ENCODE measurements around the gene HELZ. TPM values are rescaled to one million over a fixed set of nuclear protein-coding genes. Genes with fewer than 3 reads are reported as not detected.
A peak's percentile ranks its signal among the peaks of the same experiment; 100 is the strongest.

Gene HELZ
- total RNA-seq, 8 experiments from 2014 or later = 22.0 to 106 (median 27.4) TPM

GRCh38 chr17:67040652-67041051, 204.3 kb downstream of the HELZ start:
- peaks cover 0 to 5% of the 10 kb centered on the region in 2 donors for H3K4me1 ChIP-seq (replicated peaks in 1 of 2)
- WGBS, 10 experiments = 93 to 100% (median 97%) methylated on average over 1 to 4 of the region's 6 CpGs; no CpG with 5 or more reads in 5 of the 10 experiments
- no peak overlapping the region for H3K4me3 ChIP-seq
- in situ Hi-C loops (cut with MboI; ENCODE audit: low pct_unique_long_range_greater_than_20kb in 2 of 9, low sequenced_read_pairs in 9 of 9, unreplicated experiment in 9 of 9) = no loop called here
- no peak overlapping the region for H3K27ac ChIP-seq
- ATAC-seq (replicated peaks in 6 of 8) = no peak

DNA sequence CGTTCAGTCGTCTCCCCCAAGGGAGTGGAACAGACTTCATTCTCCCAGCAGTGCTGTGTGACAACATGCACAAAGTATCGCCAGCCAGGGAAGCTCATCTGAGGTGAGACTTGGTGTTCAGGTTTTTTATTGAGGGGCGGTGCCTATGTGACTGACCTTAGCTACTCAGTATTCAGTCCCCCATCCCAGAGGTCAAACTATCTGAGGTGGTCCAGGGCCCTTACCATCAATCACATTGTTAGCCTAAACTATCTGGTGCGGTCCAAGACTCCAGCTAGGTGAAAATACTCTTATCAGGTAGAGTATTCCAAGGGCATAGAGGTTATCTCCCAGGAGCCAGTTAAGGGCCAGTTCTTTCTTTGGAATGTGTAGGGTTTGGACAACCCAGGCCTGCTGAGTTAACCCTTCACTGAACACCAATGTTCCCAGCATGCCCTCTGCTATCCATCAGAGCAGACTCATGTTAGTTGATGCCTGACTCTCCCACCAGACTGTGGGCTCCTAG, 206.1 kb downstream of the HELZ start:
- ATAC-seq (replicated peaks in 6 of 8) = no peak
- Histone ChIP-seq H3K27ac (no peak overlapping the region), H3K4me1 (replicated peaks in 1 of 2) (peaks cover 0 to 5% of the 10 kb centered on the region in 2 donors), H3K4me3 (no peak overlapping the region)
- 14 to 78% (median 49%) methylated on average over 1 to 4 of the region's 5 CpGs; no CpG with 5 or more reads in 2 of the 10 experiments for WGBS, 10 experiments
- in situ Hi-C loops (cut with MboI; ENCODE audit: low pct_unique_long_range_greater_than_20kb in 2 of 9, low sequenced_read_pairs in 9 of 9, unreplicated experiment in 9 of 9) = no loop called here

GRCh38 chr17:67035131-67036083, 209.6 kb downstream of the HELZ start:
- WGBS, 10 experiments = 0 to 93% (median 72%) methylated on average over 1 to 9 of the region's 11 CpGs; no CpG with 5 or more reads in 2 of the 10 experiments
- H3K4me3 ChIP-seq = no peak overlapping the region
- no peaks in the 10 kb centered on the region for H3K4me1 ChIP-seq (replicated peaks in 1 of 2)
- in situ Hi-C loops (cut with MboI; ENCODE audit: low pct_unique_long_range_greater_than_20kb in 2 of 9, low sequenced_read_pairs in 9 of 9, unreplicated experiment in 9 of 9) = no loop called here
- no peak overlapping the region for H3K27ac ChIP-seq
- ATAC-seq (replicated peaks in 6 of 8) = no peak

DNA sequence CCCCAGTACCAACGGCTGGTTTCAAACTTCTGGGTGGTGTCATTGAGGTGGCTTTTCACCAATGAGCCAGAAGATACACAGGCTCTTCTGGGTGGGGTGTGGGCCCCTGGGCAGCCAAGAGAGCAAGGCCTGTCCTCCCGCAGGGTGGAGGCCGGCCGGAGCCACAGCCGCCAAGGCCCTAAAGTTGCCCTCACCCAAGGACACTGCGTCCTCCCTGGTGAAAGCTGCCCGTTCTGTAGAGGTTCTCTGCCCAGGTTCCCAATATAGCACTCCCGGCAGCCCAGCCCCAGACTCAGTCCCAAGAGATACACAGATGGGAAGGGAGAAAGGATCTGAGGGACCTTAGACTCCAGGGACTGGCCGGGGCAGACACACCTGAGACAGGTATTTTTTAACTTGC, 211.4 kb downstream of the HELZ start:
- no peak overlapping the region for H3K27ac ChIP-seq
- no peak overlapping the region for H3K4me3 ChIP-seq
- H3K4me1 ChIP-seq (replicated peaks in 1 of 2) = no peaks in the 10 kb centered on the region
- 80 to 100% (median 100%) methylated on average over 1 to 7 of the region's 9 CpGs; no CpG with 5 or more reads in 4 of the 10 experiments for WGBS, 10 experiments
- no peak for ATAC-seq (replicated peaks in 6 of 8)
- in situ Hi-C loops (cut with MboI; ENCODE audit: low pct_unique_long_range_greater_than_20kb in 2 of 9, low sequenced_read_pairs in 9 of 9, unreplicated experiment in 9 of 9) = no loop called here

- Histone ChIP-seq H3K4me3 (no peak overlapping the region), H3K27ac (no peak overlapping the region), H3K4me1 (replicated peaks in 1 of 2) (no peaks in the 10 kb centered on the region)
- WGBS, 10 experiments = 30 to 93% (median 88%) methylated on average over 2 to 5 of the region's 13 CpGs; no CpG with 5 or more reads in 7 of the 10 experiments
- in situ Hi-C loops (cut with MboI; ENCODE audit: low pct_unique_long_range_greater_than_20kb in 2 of 9, low sequenced_read_pairs in 9 of 9, unreplicated experiment in 9 of 9) = no loop called here
- ATAC-seq (replicated peaks in 6 of 8) = no peak
These were observed 212.0 kb downstream of the HELZ start for GRCh38 chr17:67032985-67033384.

GRCh38 chr17:67032382-67032781, 212.6 kb downstream of the HELZ start:
- no peaks in the 10 kb centered on the region for H3K4me1 ChIP-seq (replicated peaks in 1 of 2)
- H3K27ac ChIP-seq = no peak overlapping the region
- WGBS, 10 experiments = 59 to 98% (median 90%) methylated on average over 2 to 10 of the region's 14 CpGs; no CpG with 5 or more reads in 3 of the 10 experiments
- no peak overlapping the region for H3K4me3 ChIP-seq
- ATAC-seq (replicated peaks in 6 of 8) = no peak
- in situ Hi-C loops (cut with MboI; ENCODE audit: low pct_unique_long_range_greater_than_20kb in 2 of 9, low sequenced_read_pairs in 9 of 9, unreplicated experiment in 9 of 9) = no loop called here

GRCh38 chr17:67030641-67031040, 214.4 kb downstream of the HELZ start:
- Histone ChIP-seq H3K27ac (no peak overlapping the region), H3K4me1 (replicated peaks in 1 of 2) (no peaks in the 10 kb centered on the region), H3K4me3 (no peak overlapping the region)
- 83 to 100% (median 93%) methylated on average over 1 to 17 of the region's 21 CpGs; no CpG with 5 or more reads in 5 of the 10 experiments for WGBS, 10 experiments
- ATAC-seq (replicated peaks in 6 of 8) = no peak
- in situ Hi-C loops (cut with MboI; ENCODE audit: low pct_unique_long_range_greater_than_20kb in 2 of 9, low sequenced_read_pairs in 9 of 9, unreplicated experiment in 9 of 9) = no loop called here

DNA sequence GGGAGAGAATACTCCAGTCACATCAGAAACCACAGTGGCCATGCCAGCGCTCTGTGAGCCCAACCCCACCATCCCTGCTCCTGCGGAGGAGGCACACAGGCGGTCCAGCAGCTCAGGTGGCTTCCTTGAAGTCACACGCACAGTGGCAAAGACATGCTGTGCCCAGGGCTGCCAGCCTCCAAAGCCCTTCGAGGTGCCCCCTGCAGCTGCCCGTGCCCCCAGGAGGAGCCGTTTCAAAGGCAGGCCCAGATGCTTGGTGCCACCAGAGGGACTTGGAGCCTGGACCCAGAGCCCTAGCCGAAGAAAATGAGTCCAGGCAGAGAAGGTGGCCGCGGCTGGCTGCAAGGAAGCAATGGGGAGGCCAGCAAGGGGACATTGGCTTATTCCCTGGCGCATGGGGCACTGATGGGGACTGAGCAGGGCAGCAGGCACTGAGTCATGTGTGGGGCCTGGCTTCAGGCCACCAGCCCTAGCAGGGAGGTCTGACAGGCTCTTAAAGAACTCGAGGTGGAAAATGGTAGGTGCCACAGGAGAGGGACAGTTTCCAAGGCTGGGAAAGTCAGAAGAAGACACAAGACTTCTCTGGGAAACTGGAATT, 217.9 kb downstream of the HELZ start:
- Histone ChIP-seq H3K27ac (no peak overlapping the region), H3K4me3 (no peak overlapping the region), H3K4me1 (replicated peaks in 1 of 2) (no peaks in the 10 kb centered on the region)
- WGBS, 10 experiments = 27 to 100% (median 90%) methylated on average over 1 to 7 of the region's 12 CpGs; no CpG with 5 or more reads in 4 of the 10 experiments
- peak in 3 of 8 experiments; percentile 25 to 37 (median 27) for ATAC-seq (replicated peaks in 6 of 8)
- in situ Hi-C loops (cut with MboI; ENCODE audit: low pct_unique_long_range_greater_than_20kb in 2 of 9, low sequenced_read_pairs in 9 of 9, unreplicated experiment in 9 of 9) = no loop called here

- in situ Hi-C loops (cut with MboI; ENCODE audit: low pct_unique_long_range_greater_than_20kb in 2 of 9, low sequenced_read_pairs in 9 of 9, unreplicated experiment in 9 of 9) = no loop called here
- no peak overlapping the region for H3K4me3 ChIP-seq
- peak in 2 of 8 experiments; percentile 28 to 69 for ATAC-seq (replicated peaks in 6 of 8)
- 40 to 100% (median 83%) methylated on average over 1 to 2 of the region's 2 CpGs; no CpG with 5 or more reads in 6 of the 10 experiments for WGBS, 10 experiments
- no peak overlapping the region for H3K27ac ChIP-seq
- no peaks in the 10 kb centered on the region for H3K4me1 ChIP-seq (replicated peaks in 1 of 2)
These were observed 218.7 kb downstream of the HELZ start for GRCh38 chr17:67026341-67026740.

DNA sequence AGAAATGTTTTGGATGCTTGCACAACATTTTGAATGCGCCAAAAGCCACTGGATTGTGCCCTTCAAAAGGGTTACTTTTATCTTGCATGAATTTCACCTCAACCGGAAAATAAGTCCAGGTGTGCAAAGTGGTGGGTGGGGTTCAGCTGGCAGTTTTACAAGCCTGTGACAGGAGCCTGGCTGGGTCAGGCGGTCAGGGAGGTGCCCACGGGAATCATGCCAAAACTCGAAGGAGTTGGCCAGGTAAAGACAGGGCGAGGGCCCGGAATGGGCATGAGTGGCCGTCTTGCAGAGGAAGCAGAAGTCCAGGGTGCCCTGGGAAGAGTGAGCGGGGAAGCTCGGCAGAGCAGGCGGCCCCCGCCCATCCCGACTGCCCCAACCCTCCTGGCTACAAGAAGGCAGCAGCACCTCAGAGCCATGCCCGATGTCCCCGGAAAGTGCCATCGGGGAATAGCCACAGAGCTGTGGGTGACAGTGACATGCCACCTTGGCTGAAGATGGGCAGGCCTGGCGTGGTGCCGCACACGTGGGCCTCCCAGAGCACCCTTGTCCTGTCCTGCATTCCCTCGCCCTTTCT, 219.7 kb downstream of the HELZ start:
- no peak for ATAC-seq (replicated peaks in 6 of 8)
- Histone ChIP-seq H3K27ac (no peak overlapping the region), H3K4me1 (replicated peaks in 1 of 2) (peaks cover 0 to under 1% of the 10 kb centered on the region in 2 donors), H3K4me3 (no peak overlapping the region)
- 48 to 91% (median 74%) methylated on average over 2 to 11 of the region's 20 CpGs; no CpG with 5 or more reads in 4 of the 10 experiments for WGBS, 10 experiments
- in situ Hi-C loops (cut with MboI; ENCODE audit: low pct_unique_long_range_greater_than_20kb in 2 of 9, low sequenced_read_pairs in 9 of 9, unreplicated experiment in 9 of 9) = no loop called here

- in situ Hi-C loops (cut with MboI; ENCODE audit: low pct_unique_long_range_greater_than_20kb in 2 of 9, low sequenced_read_pairs in 9 of 9, unreplicated experiment in 9 of 9) = no loop called here
- WGBS, 10 experiments = 85 to 100% methylated on average over 1 to 4 of the region's 17 CpGs; no CpG with 5 or more reads in 8 of the 10 experiments
- no peak for ATAC-seq (replicated peaks in 6 of 8)
- peaks cover under 1 to 6% of the 10 kb centered on the region in 2 donors for H3K4me1 ChIP-seq (replicated peaks in 1 of 2)
- no peak overlapping the region for H3K4me3 ChIP-seq
- H3K27ac ChIP-seq = no peak overlapping the region
These were observed 220.3 kb downstream of the HELZ start for GRCh38 chr17:67024736-67025135.

GRCh38 chr17:67022451-67022810, 222.6 kb downstream of the HELZ start:
- no peak for ATAC-seq (replicated peaks in 6 of 8)
- WGBS, 10 experiments = 87 to 93% (median 91%) methylated on average over 3 to 6 of the region's 12 CpGs; no CpG with 5 or more reads in 7 of the 10 experiments
- Histone ChIP-seq H3K27ac (no peak overlapping the region), H3K4me3 (no peak overlapping the region), H3K4me1 (replicated peaks in 1 of 2) (peaks cover 23 to 28% of the 10 kb centered on the region in 2 donors)
- in situ Hi-C loops (cut with MboI; ENCODE audit: low pct_unique_long_range_greater_than_20kb in 2 of 9, low sequenced_read_pairs in 9 of 9, unreplicated experiment in 9 of 9) = no loop called here

Data from motor neuron (in vitro differentiated cells).